Ecto neural progenitor cell (in vitro differentiated cells): ENCODE measurements around the gene KIF26B.
"Not testable (repeated sequence)": the region's sequence is repeated elsewhere in the genome, so short reads cannot be mapped to it uniquely, and the experiment has no call there.

Source experiments
- DNase-seq: peaks from one replicate; pipeline ENCODE4 v3.0.0-alpha.2; 2018; ENCODE audit warnings: low spot score

KIF26B gene

GRCh38 chr1:245700631-245701030 lies 545.8 kb downstream of the KIF26B start:
- DNase-seq: no peak

GRCh38 chr1:245701631-245702030 lies 546.8 kb downstream of the KIF26B start:
- DNase-seq: no peak

GRCh38 chr1:245702346-245702745 lies 547.6 kb downstream of the KIF26B start:
- no peak for DNase-seq

GRCh38 chr1:245704341-245704740 lies 549.6 kb downstream of the KIF26B start:
- no peak for DNase-seq

GRCh38 chr1:245704765-245705164 lies 550.0 kb downstream of the KIF26B start:
- DNase-seq: no peak

- peak; percentile 21 for DNase-seq
Observed at GRCh38 chr1:245707941-245708340, 553.2 kb downstream of the KIF26B start.

- no peak for DNase-seq
Observed at GRCh38 chr1:245710961-245711903, 556.4 kb downstream of the KIF26B start.

- DNase-seq: not testable (repeated sequence)
Observed at GRCh38 chr1:245714027-245714426, 559.2 kb downstream of the KIF26B start.

GRCh38 chr1:245715291-245715701 lies 560.5 kb downstream of the KIF26B start:
- no peak for DNase-seq

GRCh38 chr1:245715970-245716369 lies 561.2 kb downstream of the KIF26B start:
- DNase-seq: no peak

GRCh38 chr1:245716561-245716960 lies 561.8 kb downstream of the KIF26B start:
- no peak for DNase-seq

- DNase-seq: no peak
Observed at GRCh38 chr1:245717611-245718010, 562.8 kb downstream of the KIF26B start.

- DNase-seq: no peak
Observed at GRCh38 chr1:245718123-245718522, 563.3 kb downstream of the KIF26B start.

- no peak for DNase-seq
Observed at GRCh38 chr1:245718951-245719350, 564.2 kb downstream of the KIF26B start.

- DNase-seq: no peak
Observed at GRCh38 chr1:245721488-245721887, 566.7 kb downstream of the KIF26B start.

GRCh38 chr1:245728035-245728434 lies 573.2 kb downstream of the KIF26B start:
- DNase-seq: not testable (repeated sequence)

GRCh38 chr1:245730801-245731200 lies 576.0 kb downstream of the KIF26B start:
- DNase-seq: no peak

GRCh38 chr1:245740336-245740735 lies 585.6 kb downstream of the KIF26B start:
- DNase-seq: not testable (repeated sequence)

- no peak for DNase-seq
Observed at GRCh38 chr1:245742896-245743295, 588.1 kb downstream of the KIF26B start.

- DNase-seq: no peak
Observed at GRCh38 chr1:245748240-245748639, 593.5 kb downstream of the KIF26B start.

- no peak for DNase-seq
Observed at GRCh38 chr1:245748646-245749045, 593.9 kb downstream of the KIF26B start.

- no peak for DNase-seq
Observed at GRCh38 chr1:245749053-245749452, 594.3 kb downstream of the KIF26B start.

- no peak for DNase-seq
Observed at GRCh38 chr1:245750261-245750660, 595.5 kb downstream of the KIF26B start.

GRCh38 chr1:245751116-245751515 lies 596.3 kb downstream of the KIF26B start:
- DNase-seq: no peak
